ENCODE results near the gene MED15. TPM values are rescaled to one million over a fixed set of nuclear protein-coding genes. Genes with fewer than 3 reads are reported as not detected.

MED15 gene
- total and polyA plus RNA-seq, 2 of the 8 experiments (the other 6 are each of a cell fraction or from before 2014, with no cell fraction given), result 28.3 to 57.1 TPM

DNA sequence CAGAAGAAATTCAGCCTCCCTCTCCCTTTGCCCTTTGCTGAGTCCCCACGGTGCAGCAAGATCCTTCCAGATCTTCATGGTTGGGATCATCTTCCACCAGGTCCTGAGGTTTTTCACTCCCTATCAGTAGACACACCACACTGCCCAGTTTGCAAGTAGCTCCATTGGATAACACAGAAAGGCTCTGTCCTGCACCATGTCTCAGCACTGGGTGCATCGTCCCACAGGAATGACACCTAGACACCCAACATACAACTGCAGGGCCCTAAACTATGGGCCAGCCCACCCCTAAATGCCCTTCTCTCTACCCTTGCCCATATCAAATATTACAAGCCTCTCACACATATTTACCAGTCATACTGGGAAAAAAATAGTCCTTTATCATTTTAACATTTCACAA lies 21.2 kb upstream of the MED15 start:
- Histone ChIP-seq H3K36me3 (ENCODE audit: control insufficient read depth in 2 of 4, insufficient read depth in 4 of 4, low read length in 3 of 4) (no peaks in the 10 kb centered on the region), H3K4me2 (ENCODE audit: insufficient read depth in 1 of 2, low read depth in 2 of 2, low read length in 2 of 2) (no peak overlapping the region), H3K27ac (ENCODE audit: low read depth, low read length) (no peak overlapping the region), H4K20me1 (replicated peaks in 1 of 2; ENCODE audit: control insufficient read depth in 1 of 2, insufficient read depth in 2 of 2, low read length in 2 of 2) (peaks cover 4 to 9% of the 10 kb centered on the region in 2 experiments), H3K27me3 (replicated peaks in 1 of 4; ENCODE audit: control insufficient read depth in 3 of 4, extremely low read depth in 1 of 4, insufficient read depth in 3 of 4, low read length in 3 of 4) (no peaks in the 10 kb centered on the region), H3K4me1 (replicated peaks in 1 of 4; ENCODE audit: control insufficient read depth in 3 of 4, insufficient read depth in 4 of 4, low read length in 3 of 4) (peaks cover 0 to 5% (median 0%) of the 10 kb centered on the region in 4 experiments; a peak in 2 of 7 replicates), H3K18ac (ENCODE audit: extremely low read depth, low read length) (no peak overlapping the region), H3K4ac (replicated peaks; ENCODE audit: insufficient read length, low read depth, low read length) (no peak overlapping the region), H4K91ac (replicated peaks; ENCODE audit: insufficient read length, low read length) (no peak overlapping the region), H3K79me1 (ENCODE audit: low read depth, low read length) (peaks cover 5% of the 10 kb centered on the region; the same call in 1 of the 2 replicates), H4K5ac (ENCODE audit: insufficient read length, low read depth, low read length) (no peak overlapping the region), H3K23me2 (ENCODE audit: low read depth, low read length) (no peaks in the 10 kb centered on the region), H3K9me3 (ENCODE audit: insufficient read depth in 2 of 2, low read depth in 1 of 2, low read length in 1 of 2) (no peaks in the 10 kb centered on the region; a peak in 1 of 4 replicates), H3K9ac (replicated peaks in 1 of 4; ENCODE audit: extremely low read depth in 1 of 4, low read depth in 3 of 4, low read length in 3 of 4) (no peak overlapping the region), H2BK12ac (ENCODE audit: low read depth, low read length) (no peak overlapping the region), H2AK5ac (ENCODE audit: low read depth, low read length) (no peak overlapping the region), H3K79me2 (ENCODE audit: control insufficient read depth in 1 of 2, insufficient read depth in 2 of 2, low read length in 2 of 2) (no peaks in the 10 kb centered on the region), H2BK120ac (replicated peaks; ENCODE audit: low read depth, low read length) (no peak overlapping the region), H2BK20ac (ENCODE audit: low read length) (no peak overlapping the region), H2AFZ (ENCODE audit: low read length) (no peak overlapping the region), H3K56ac (replicated peaks; ENCODE audit: insufficient read length, low read depth, low read length) (no peak overlapping the region), H3K14ac (ENCODE audit: insufficient read length) (no peak overlapping the region), H2BK5ac (ENCODE audit: low read depth, low read length) (no peak overlapping the region), H3K23ac (ENCODE audit: insufficient read length) (no peak overlapping the region), H4K8ac (ENCODE audit: extremely low read depth, insufficient read depth, low read length) (no peak overlapping the region), H2BK15ac (ENCODE audit: low read length) (no peak overlapping the region), H3K4me3 (ENCODE audit: extremely low read depth in 1 of 4, insufficient read depth in 2 of 4, low read depth in 3 of 4, low read length in 4 of 4) (no peak overlapping the region)
- ChIA-PET POLR2A (ENCODE audit: partially characterized antibody) (no interaction called here), CTCF (ENCODE audit: partially characterized antibody) (interaction anchor here (2.7 kb wide), 1 partner anchor 7 kb away, joined by 12 read pairs; no protein-coding TSS in a partner anchor)
- DNase-seq (ENCODE audit: low read depth in 1 of 2, low spot score in 2 of 2), result no peak
- no peak for FAIRE-seq
- 91% methylated on average over 2 of the region's 2 CpGs; no CpG with 5 or more reads in 1 of the 2 experiments for WGBS, 2 experiments (ENCODE audit: extremely low coverage in 1 of 2, insufficient coverage in 1 of 2, insufficient read length in 1 of 2, insufficient replicate concordance in 2 of 2, low coverage in 1 of 2, low lambda C conversion rate in 2 of 2, missing lambda C conversion rate in 1 of 2)
- TF ChIP-seq KDM1A (IDR thresholded peaks at IDR 0.05; ENCODE audit: borderline replicate concordance, low read length) (no peak), NRF1 (IDR thresholded peaks at IDR 0.05; ENCODE audit: low read depth, low read length) (no peak), SP2 (IDR thresholded peaks at IDR 0.05; ENCODE audit: low read length) (no peak), EZH2 (IDR thresholded peaks at IDR 0.05; ENCODE audit: low read depth, low read length, severe bottlenecking) (no peak), HDAC6 (IDR thresholded peaks at IDR 0.05; ENCODE audit: low read depth, low read length) (no peak), EGR1 (IDR thresholded peaks at IDR 0.05; ENCODE audit: borderline replicate concordance, low read depth, low read length) (no peak), CBX5 (IDR thresholded peaks at IDR 0.05; ENCODE audit: low read depth, low read length) (no peak), PHF8 (conservative IDR thresholded peaks at IDR 0.05; ENCODE audit: low read depth, low read length) (no peak), BRCA1 (IDR thresholded peaks at IDR 0.05; ENCODE audit: low read depth, low read length) (no peak), POU5F1 (IDR thresholded peaks at IDR 0.05; ENCODE audit: low read depth, low read length) (no peak), CTBP2 (IDR thresholded peaks at IDR 0.05; ENCODE audit: borderline replicate concordance, insufficient read depth, insufficient read length, low read length) (no peak)
- TF ChIP-seq, protein P1, sequence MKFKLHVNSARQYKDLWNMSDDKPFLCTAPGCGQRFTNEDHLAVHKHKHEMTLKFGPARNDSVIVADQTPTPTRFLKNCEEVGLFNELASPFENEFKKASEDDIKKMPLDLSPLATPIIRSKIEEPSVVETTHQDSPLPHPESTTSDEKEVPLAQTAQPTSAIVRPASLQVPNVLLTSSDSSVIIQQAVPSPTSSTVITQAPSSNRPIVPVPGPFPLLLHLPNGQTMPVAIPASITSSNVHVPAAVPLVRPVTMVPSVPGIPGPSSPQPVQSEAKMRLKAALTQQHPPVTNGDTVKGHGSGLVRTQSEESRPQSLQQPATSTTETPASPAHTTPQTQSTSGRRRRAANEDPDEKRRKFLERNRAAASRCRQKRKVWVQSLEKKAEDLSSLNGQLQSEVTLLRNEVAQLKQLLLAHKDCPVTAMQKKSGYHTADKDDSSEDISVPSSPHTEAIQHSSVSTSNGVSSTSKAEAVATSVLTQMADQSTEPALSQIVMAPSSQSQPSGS (IDR thresholded peaks at IDR 0.05; ENCODE audit: low read length), result no peak
- TF ChIP-seq, protein P2, sequence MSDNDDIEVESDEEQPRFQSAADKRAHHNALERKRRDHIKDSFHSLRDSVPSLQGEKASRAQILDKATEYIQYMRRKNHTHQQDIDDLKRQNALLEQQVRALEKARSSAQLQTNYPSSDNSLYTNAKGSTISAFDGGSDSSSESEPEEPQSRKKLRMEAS (IDR thresholded peaks at IDR 0.05), result no peak

All from H1 (cell line).